GM23338 (cell line): Measurements from ENCODE around the gene THBS2. TPM values are rescaled to one million over a fixed set of nuclear protein-coding genes. Genes with fewer than 3 reads are reported as not detected.

Experiments
- ATAC-seq: fragments of 200-7000 bp; cut with Tn5 transposase; 3 replicates; pipeline ENCODE4 v1.9.1; 2020
- DNase-seq: peaks from one replicate; pipeline ENCODE4 v3.0.0-alpha.2; 2015; ENCODE audit warnings: low spot score
- H2AFZ ChIP-seq: fragments of 200-600 bp; sonication (generic); 2 replicates; pipeline ENCODE4 v1.8.0; 2016; ENCODE audit warnings: antibody characterized with exemption, mild to moderate bottlenecking, moderate library complexity
- H3F3A ChIP-seq: fragments of 200-600 bp; sonication (generic); replicated peaks from 2 replicates; pipeline ENCODE4 v1.8.0; 2017; ENCODE audit warnings: antibody characterized with exemption, mixed run types, low read depth
- H3K27ac ChIP-seq: fragments of 200-600 bp; sonication (generic); 2 replicates; pipeline ENCODE4 v1.6.1; 2016; ENCODE audit warnings: low read depth
- H3K27me3 ChIP-seq: fragments of 200-600 bp; sonication (generic); 2 replicates; pipeline ENCODE4 v1.8.0; 2016; ENCODE audit warnings: mild to moderate bottlenecking, mixed run types, moderate library complexity; ENCODE audit not compliant: insufficient read depth
- H3K36me3 ChIP-seq: fragments of 200-600 bp; sonication (generic); 2 replicates; pipeline ENCODE4 v1.8.0; 2016; ENCODE audit warnings: mild to moderate bottlenecking; ENCODE audit not compliant: insufficient read depth
- H3K4me1 ChIP-seq: fragments of 200-600 bp; sonication (generic); 2 replicates; pipeline ENCODE4 v1.8.0; 2016; ENCODE audit warnings: mild to moderate bottlenecking, moderate library complexity; ENCODE audit not compliant: insufficient read depth
- H3K4me2 ChIP-seq: fragments of 200-600 bp; sonication (generic); 2 replicates; pipeline ENCODE4 v1.7.1; 2017; ENCODE audit warnings: mixed run types
- H3K4me3 ChIP-seq: fragments of 200-600 bp; sonication (generic); 2 replicates; pipeline ENCODE4 v1.6.1; 2016; ENCODE audit warnings: mixed run types
- H3K79me2 ChIP-seq: fragments of 200-600 bp; sonication (generic); replicated peaks from 2 replicates; pipeline ENCODE4 v1.8.0; 2017; ENCODE audit warnings: mild to moderate bottlenecking; ENCODE audit not compliant: insufficient read depth
- H3K9me2 ChIP-seq: fragments of 200-600 bp; sonication (generic); 2 replicates; pipeline ENCODE4 v1.8.0; 2017; ENCODE audit not compliant: insufficient read depth
- H4K20me1 ChIP-seq: fragments of 200-600 bp; sonication (generic); replicated peaks from 2 replicates; pipeline ENCODE4 v1.8.0; 2017; ENCODE audit warnings: mild to moderate bottlenecking; ENCODE audit not compliant: insufficient read depth
- H3K27ac Mint-ChIP-seq: 2 replicates; pipeline ENCODE4 v1.8.0; 2020; ENCODE audit warnings: inconsistent platforms, mild to moderate bottlenecking, moderate library complexity, mixed read lengths
- H3K27me3 Mint-ChIP-seq: 3 replicates; pipeline ENCODE4 v1.8.0; 2022; ENCODE audit warnings: low read depth, mild to moderate bottlenecking, moderate library complexity, mixed read lengths, inconsistent platforms; ENCODE audit not compliant: insufficient read depth, poor library complexity
- H3K36me3 Mint-ChIP-seq: 3 replicates; pipeline ENCODE4 v1.8.0; 2021; ENCODE audit warnings: low read depth, mild to moderate bottlenecking, inconsistent platforms, moderate library complexity, mixed read lengths
- H3K4me1 Mint-ChIP-seq: 3 replicates; pipeline ENCODE4 v1.8.0; 2020; ENCODE audit warnings: mild to moderate bottlenecking, inconsistent platforms, mixed read lengths
- H3K4me3 Mint-ChIP-seq: 3 replicates; pipeline ENCODE4 v1.8.0; 2021; ENCODE audit warnings: moderate library complexity, mild to moderate bottlenecking, inconsistent platforms, mixed read lengths
- H3K9me3 Mint-ChIP-seq: 3 replicates; pipeline ENCODE4 v1.8.0; 2020; ENCODE audit warnings: moderate library complexity, mild to moderate bottlenecking, inconsistent platforms, mixed read lengths
- CTCF ChIP-seq, 2 experiments: fragments of 200-600 bp in 1 of 2; sonication (generic) in 1 of 2; conservative IDR thresholded peaks; 2 replicates each; pipeline versions ENCODE4 v1.5.1 to v1.6.1; 2016 to 2017; ENCODE audit warnings: antibody characterized with exemption in 2 of 2, low read depth in 2 of 2, mild to moderate bottlenecking in 2 of 2, moderate library complexity in 1 of 2
- EZH2 ChIP-seq: fragments of 200-600 bp; sonication (generic); IDR thresholded peaks from one replicate; pipeline ENCODE4 v1.8.0; 2017; ENCODE audit warnings: antibody characterized with exemption, mild to moderate bottlenecking, low read depth; ENCODE audit not compliant: unreplicated experiment
- EZH2phosphoT487 ChIP-seq: fragments of 200-600 bp; sonication (generic); IDR thresholded peaks from one replicate; pipeline ENCODE4 v1.8.1; 2018; ENCODE audit warnings: antibody characterized with exemption; ENCODE audit not compliant: unreplicated experiment
- JUNB ChIP-seq: IDR thresholded peaks from one replicate; pipeline ENCODE4 v1.6.1; 2016; ENCODE audit warnings: antibody characterized with exemption; ENCODE audit not compliant: unreplicated experiment
- NANOG ChIP-seq: IDR thresholded peaks from 2 replicates; pipeline ENCODE4 v1.6.1; 2016; ENCODE audit warnings: antibody characterized with exemption, borderline replicate concordance
- POLR2AphosphoS5 ChIP-seq: IDR thresholded peaks from 2 replicates; pipeline ENCODE4 v1.6.1; 2016; ENCODE audit warnings: antibody characterized with exemption, low read depth
- REST ChIP-seq: IDR thresholded peaks from one replicate; pipeline ENCODE4 v1.6.1; 2018; ENCODE audit warnings: antibody characterized with exemption; ENCODE audit not compliant: unreplicated experiment
- STAT1 ChIP-seq: IDR thresholded peaks from one replicate; pipeline ENCODE4 v1.6.1; 2016; ENCODE audit warnings: antibody characterized with exemption; ENCODE audit not compliant: unreplicated experiment
- ZNF462 ChIP-seq: fragments of 250-450 bp; sonication (Bioruptor Pico); IDR thresholded peaks from 2 replicates; pipeline ENCODE4 v1.5.0; 2020; ENCODE audit warnings: mild to moderate bottlenecking, moderate library complexity
- polyA plus RNA-seq: library from polyadenylated mRNA; unstranded; fragments of >200 nt; fragmentation: Nextera tagmentation; extraction: Ambion mirVana; gene quantifications from 2 replicates; pipeline ENCODE4 v1.2.1, GENCODE V29; 2016
- total RNA-seq: library from RNA; depleted of rRNA; stranded (reverse); fragments of >200 nt; shearing (Covaris generic); gene quantifications from 2 replicates; pipeline ENCODE4 v1.2.3, GENCODE V29; 2014

THBS2 gene
- total and polyA plus RNA-seq, 2 experiments from 2014 or later = 7.9 to 44.7 TPM

GRCh38 chr6:169185011-169185521, 68.6 kb downstream of the THBS2 start:
- TF ChIP-seq EZH2 (no peak), POLR2AphosphoS5 (no peak)
- no peak overlapping the region for H3K27ac Mint-ChIP-seq
- H3K9me2 ChIP-seq = no peaks in the 10 kb centered on the region
- H4K20me1 ChIP-seq = no peaks in the 10 kb centered on the region
- H3K4me3 ChIP-seq = no peak overlapping the region
- no peak overlapping the region for H3K4me2 ChIP-seq
- no peaks in the 10 kb centered on the region for H3K36me3 Mint-ChIP-seq
- H3K27ac ChIP-seq = no peak overlapping the region
- H3K4me1 ChIP-seq = no peaks in the 10 kb centered on the region
- no peaks in the 10 kb centered on the region for H3F3A ChIP-seq
- no peaks in the 10 kb centered on the region for H3K36me3 ChIP-seq
- no peaks in the 10 kb centered on the region for H3K27me3 ChIP-seq
- DNase-seq (no peak), ATAC-seq (no peak)
- no peak overlapping the region for H3K4me3 Mint-ChIP-seq
- no peak overlapping the region for H2AFZ ChIP-seq
- no peaks in the 10 kb centered on the region for H3K79me2 ChIP-seq
- H3K4me1 Mint-ChIP-seq = no peaks in the 10 kb centered on the region
- H3K9me3 Mint-ChIP-seq = peaks cover 7% of the 10 kb centered on the region; the same call in 1 of the 3 replicates
- H3K27me3 Mint-ChIP-seq = no peaks in the 10 kb centered on the region

GRCh38 chr6:169184419-169184818, 69.2 kb downstream of the THBS2 start:
- ATAC-seq (no peak), DNase-seq (no peak)
- Mint-ChIP-seq H3K4me3 (no peak overlapping the region), H3K27ac (no peak overlapping the region), H3K27me3 (no peaks in the 10 kb centered on the region), H3K36me3 (no peaks in the 10 kb centered on the region), H3K4me1 (no peaks in the 10 kb centered on the region), H3K9me3 (peaks cover 8% of the 10 kb centered on the region; the same call in 1 of the 3 replicates)
- Histone ChIP-seq H3K9me2 (no peaks in the 10 kb centered on the region), H3K36me3 (no peaks in the 10 kb centered on the region), H3F3A (no peaks in the 10 kb centered on the region), H4K20me1 (no peaks in the 10 kb centered on the region), H3K79me2 (no peaks in the 10 kb centered on the region), H3K4me3 (no peak overlapping the region), H2AFZ (no peak overlapping the region), H3K4me1 (no peaks in the 10 kb centered on the region), H3K27me3 (no peaks in the 10 kb centered on the region), H3K27ac (no peak overlapping the region), H3K4me2 (no peak overlapping the region)
- TF ChIP-seq REST = no peak
- TF ChIP-seq JUNB = no peak
- TF ChIP-seq ZNF462 (CRISPR knock-in tag) = no peak
- no peak for TF ChIP-seq NANOG
- no peak for TF ChIP-seq EZH2
- TF ChIP-seq STAT1 = no peak
- no peak for TF ChIP-seq CTCF (conservative IDR thresholded peaks at IDR 0.05; ENCODE audit: low read depth in 2 of 2)
- no peak for TF ChIP-seq EZH2phosphoT487
- TF ChIP-seq POLR2AphosphoS5 = no peak
